H1 (cell line): ENCODE data around the gene TBPL2. TPM values are rescaled to one million over a fixed set of nuclear protein-coding genes. Genes with fewer than 3 reads are reported as not detected.

Experiments
- CTCF ChIA-PET: fragments of 300-600 bp; sonication (Branson Sonifier 250); formaldehyde crosslinking; loops from one replicate; lab custom pipeline; 2021; ENCODE audit not compliant: partially characterized antibody; lab: Charles Lee
- POLR2A ChIA-PET: fragments of 300-600 bp; sonication (Branson Sonifier 250); formaldehyde crosslinking; loops from one replicate; lab custom pipeline; 2021; ENCODE audit warnings: inconsistent platforms; ENCODE audit not compliant: partially characterized antibody; lab: Charles Lee
- DNase-seq, 2 experiments: peaks; one replicate each; pipeline versions ENCODE4 v3.0.0 to v3.0.0-alpha.2; 2010 to 2022; ENCODE audit warnings: low spot score in 2 of 2, low read depth in 1 of 2, mixed read lengths in 1 of 2
- FAIRE-seq: peaks from 2 replicates; lab custom pipeline; 2011; peaks lifted over from hg19 to GRCh38; lab: Jason Lieb, UNC
- H2AFZ ChIP-seq: 2 replicates; pipeline ENCODE4 v1.8.1; 2012; ENCODE audit warnings: low read length, inconsistent platforms
- H2AK5ac ChIP-seq: 2 replicates; pipeline ENCODE4 v1.6.1; 2013; ENCODE audit warnings: low read depth, low read length
- H2BK120ac ChIP-seq: replicated peaks from 2 replicates; pipeline ENCODE3; 2013; ENCODE audit warnings: low read depth, low read length, inconsistent platforms
- H2BK12ac ChIP-seq: 2 replicates; pipeline ENCODE4 v1.6.1; 2013; ENCODE audit warnings: low read depth, low read length
- H2BK15ac ChIP-seq: 2 replicates; pipeline ENCODE4 v1.6.1; 2013; ENCODE audit warnings: low read length
- H2BK20ac ChIP-seq: 2 replicates; pipeline ENCODE4 v1.6.1; 2013; ENCODE audit warnings: low read length
- H2BK5ac ChIP-seq: 2 replicates; pipeline ENCODE4 v1.6.1; 2013; ENCODE audit warnings: low read depth, low read length
- H3K14ac ChIP-seq: 2 replicates; pipeline ENCODE4 v1.6.1; 2013; ENCODE audit warnings: inconsistent platforms; ENCODE audit not compliant: insufficient read length
- H3K18ac ChIP-seq: 2 replicates; pipeline ENCODE4 v1.6.1; 2013; ENCODE audit warnings: low read length; ENCODE audit errors: extremely low read depth
- H3K23ac ChIP-seq: 2 replicates; pipeline ENCODE4 v1.6.1; 2013; ENCODE audit warnings: inconsistent platforms; ENCODE audit not compliant: insufficient read length
- H3K23me2 ChIP-seq: 2 replicates; pipeline ENCODE4 v1.6.1; 2013; ENCODE audit warnings: low read depth, low read length
- H3K27ac ChIP-seq: 2 replicates; pipeline ENCODE4 v1.6.1; 2011; ENCODE audit warnings: low read depth, low read length, inconsistent platforms
- H3K27me3 ChIP-seq, 4 experiments: replicated peaks in 1 of 4; 1 replicate in 1 of 4; 2 replicates in 3 of 4; pipeline versions ENCODE4 v1.6.1 to v1.8.1; 2011 to 2013; ENCODE audit warnings: low read length in 3 of 4, mild to moderate bottlenecking in 3 of 4, inconsistent platforms in 2 of 4, mixed read lengths in 2 of 4, moderate library complexity in 1 of 4; ENCODE audit not compliant: control insufficient read depth in 3 of 4, insufficient read depth in 3 of 4; ENCODE audit errors: extremely low read depth in 1 of 4
- H3K36me3 ChIP-seq, 4 experiments: 2 replicates each; pipeline versions ENCODE4 v1.6.1 to v1.8.1; 2011 to 2013; ENCODE audit warnings: mild to moderate bottlenecking in 4 of 4, low read length in 3 of 4, moderate library complexity in 2 of 4, control low read depth in 1 of 4, inconsistent platforms in 1 of 4; ENCODE audit not compliant: insufficient read depth in 4 of 4, control insufficient read depth in 2 of 4
- H3K4ac ChIP-seq: replicated peaks from 2 replicates; pipeline ENCODE3; 2013; ENCODE audit warnings: low read length, low read depth, mixed read lengths, inconsistent platforms; ENCODE audit not compliant: insufficient read length
- H3K4me1 ChIP-seq, 4 experiments: replicated peaks in 1 of 4; 1 replicate in 1 of 4; 2 replicates in 3 of 4; pipeline versions ENCODE4 v1.6.1 to v1.8.1; 2011 to 2013; ENCODE audit warnings: low read length in 3 of 4, inconsistent platforms in 2 of 4, mixed read lengths in 1 of 4; ENCODE audit not compliant: insufficient read depth in 4 of 4, control insufficient read depth in 3 of 4
- H3K4me2 ChIP-seq, 2 experiments: 2 replicates each; pipeline versions ENCODE4 v1.6.1 to v1.8.1; 2011 to 2013; ENCODE audit warnings: low read depth in 2 of 2, low read length in 2 of 2, control low read depth in 1 of 2, inconsistent platforms in 1 of 2, mild to moderate bottlenecking in 1 of 2; ENCODE audit not compliant: insufficient read depth in 1 of 2
- H3K4me3 ChIP-seq, 4 experiments: fragments of 200-600, 300-600 bp in 1 of 4; sonication (generic), shearing (Covaris generic), sonication (Bioruptor Twin) in 1 of 4; 2 replicates each; pipeline versions ENCODE4 v1.5.1 to v1.8.1; 2011 to 2016; ENCODE audit warnings: low read length in 4 of 4, low read depth in 3 of 4, control low read depth in 2 of 4, inconsistent platforms in 2 of 4, mild to moderate bottlenecking in 2 of 4, mixed read lengths in 1 of 4, moderate library complexity in 1 of 4; ENCODE audit not compliant: insufficient read depth in 2 of 4; ENCODE audit errors: extremely low read depth in 1 of 4
- H3K56ac ChIP-seq: replicated peaks from 2 replicates; pipeline ENCODE3; 2013; ENCODE audit warnings: low read depth, mild to moderate bottlenecking, mixed read lengths, low read length, inconsistent platforms; ENCODE audit not compliant: insufficient read length
- H3K79me1 ChIP-seq: 2 replicates; pipeline ENCODE4 v1.6.1; 2013; ENCODE audit warnings: low read depth, low read length, control low read depth
- H3K79me2 ChIP-seq, 2 experiments: 2 replicates each; pipeline versions ENCODE4 v1.6.1 to v1.8.1; 2012 to 2013; ENCODE audit warnings: low read length in 2 of 2, mild to moderate bottlenecking in 2 of 2, inconsistent platforms in 1 of 2; ENCODE audit not compliant: insufficient read depth in 2 of 2, control insufficient read depth in 1 of 2
- H3K9ac ChIP-seq, 4 experiments: replicated peaks in 1 of 4; 1 replicate in 1 of 4; 2 replicates in 3 of 4; pipeline versions ENCODE4 v1.6.1 to v1.8.1; 2011 to 2013; ENCODE audit warnings: low read depth in 3 of 4, low read length in 3 of 4, control low read depth in 2 of 4, mild to moderate bottlenecking in 2 of 4, moderate library complexity in 2 of 4, inconsistent platforms in 1 of 4; ENCODE audit errors: extremely low read depth in 1 of 4
- H3K9me3 ChIP-seq, 2 experiments: 2 replicates each; pipeline versions ENCODE4 v1.6.1 to v1.8.1; 2012 to 2013; ENCODE audit warnings: mild to moderate bottlenecking in 2 of 2, moderate library complexity in 2 of 2, control low read depth in 1 of 2, inconsistent platforms in 1 of 2, low read depth in 1 of 2, low read length in 1 of 2, mixed read lengths in 1 of 2; ENCODE audit not compliant: insufficient read depth in 2 of 2
- H4K20me1 ChIP-seq, 2 experiments: replicated peaks in 1 of 2; 2 replicates each; pipeline versions ENCODE3 to v1.8.1; 2011 to 2013; ENCODE audit warnings: inconsistent platforms in 2 of 2, low read length in 2 of 2, mild to moderate bottlenecking in 1 of 2; ENCODE audit not compliant: insufficient read depth in 2 of 2, control insufficient read depth in 1 of 2
- H4K5ac ChIP-seq: 2 replicates; pipeline ENCODE4 v1.6.1; 2013; ENCODE audit warnings: low read length, low read depth, mixed read lengths, inconsistent platforms; ENCODE audit not compliant: insufficient read length
- H4K8ac ChIP-seq: 2 replicates; pipeline ENCODE4 v1.8.0; 2013; ENCODE audit warnings: mild to moderate bottlenecking, moderate library complexity, low read length, inconsistent platforms; ENCODE audit not compliant: insufficient read depth; ENCODE audit errors: extremely low read depth
- H4K91ac ChIP-seq: replicated peaks from 2 replicates; pipeline ENCODE3; 2013; ENCODE audit warnings: low read length, mixed read lengths, inconsistent platforms; ENCODE audit not compliant: insufficient read length
- ATF3 ChIP-seq: IDR thresholded peaks from 2 replicates; pipeline ENCODE4 v1.6.1; 2011; ENCODE audit warnings: low read depth, mild to moderate bottlenecking, low read length; ENCODE audit not compliant: insufficient read depth
- CBX5 ChIP-seq: fragments of 300-800, 300-1000 bp; sonication (generic); IDR thresholded peaks from 2 replicates; pipeline ENCODE4 v1.7.1; 2016; ENCODE audit warnings: antibody characterized with exemption, low read length, low read depth
- NRF1 ChIP-seq: IDR thresholded peaks from 2 replicates; pipeline ENCODE4 v1.6.1; 2011; ENCODE audit warnings: mild to moderate bottlenecking, low read depth, low read length, improper control_type of control experiment
- PHF8 ChIP-seq: fragments of 200-600 bp; sonication (generic); conservative IDR thresholded peaks from 2 replicates; pipeline ENCODE4 v1.7.1; 2012; ENCODE audit warnings: low read depth, mild to moderate bottlenecking, inconsistent platforms, low read length, moderate library complexity
- RFX5 ChIP-seq: IDR thresholded peaks from 2 replicates; pipeline ENCODE4 v1.6.1; 2011; ENCODE audit warnings: low read depth, low read length, improper control_type of control experiment, borderline replicate concordance
- SAP30 ChIP-seq: fragments of 300-600 bp; sonication (generic); IDR thresholded peaks from 2 replicates; pipeline ENCODE4 v1.7.1; 2012; ENCODE audit warnings: low read length, moderate library complexity, mild to moderate bottlenecking, inconsistent platforms; ENCODE audit not compliant: insufficient read depth, insufficient replicate concordance
- SIRT6 ChIP-seq: IDR thresholded peaks from one replicate; pipeline ENCODE4 v1.7.1; 2012; ENCODE audit warnings: low read length, inconsistent platforms
- SP1 ChIP-seq: IDR thresholded peaks from 2 replicates; pipeline ENCODE4 v1.6.1; 2011; ENCODE audit warnings: low read depth, low read length
- SP2 ChIP-seq: IDR thresholded peaks from 2 replicates; pipeline ENCODE4 v1.6.1; 2012; ENCODE audit warnings: mild to moderate bottlenecking, low read length, inconsistent platforms
- SRF ChIP-seq: IDR thresholded peaks from 2 replicates; pipeline ENCODE4 v1.6.1; 2011; ENCODE audit warnings: mild to moderate bottlenecking, low read depth, low read length, moderate library complexity
- WGBS, 2 experiments: shearing (Covaris generic) in 1 of 2; methylation state at CpG; one replicate each; pipeline versions ENCODE4 v1.1.6 to v1.1.7; 2013 to 2015; ENCODE audit warnings: low lambda C conversion rate in 2 of 2, mixed read lengths in 2 of 2, inconsistent platforms in 1 of 2, low coverage in 1 of 2, missing lambda C conversion rate in 1 of 2; ENCODE audit not compliant: insufficient replicate concordance in 2 of 2, insufficient coverage in 1 of 2, insufficient read length in 1 of 2; ENCODE audit errors: extremely low coverage in 1 of 2, missing lambda C conversion rate in 1 of 2; 5-methylcytosine and 5-hydroxymethylcytosine counted together
- polyA plus RNA-seq, 7 experiments: library from polyadenylated mRNA; depleted of rRNA in 3 of 7; stranded (reverse) in 5 of 7; unstranded in 2 of 7; fragments of >200 nt in 5 of 7; fragments of 200-250 nt in 2 of 7; gene quantifications; 1 replicate in 5 of 7; 2 replicates in 1 of 7; 4 replicates in 1 of 7; pipeline versions ENCODE4 v1.2.1 to v1.2.3, GENCODE V29; 2011 to 2013; ENCODE audit warnings: missing spikeins in 2 of 7, mixed read lengths in 2 of 7
- total RNA-seq: library from RNA; stranded (reverse); fragmentation: NEBNext Ultra II Directional; extraction: Animal tissue kit (Norgen Biotek cat#: 25700); gene quantifications from 2 replicates; pipeline ENCODE4 v1.2.1, GENCODE V29; 2021

The TBPL2 gene
- total and polyA plus RNA-seq, 2 of the 8 experiments (the other 6 are each of a cell fraction or from before 2014, with no cell fraction given): 0.03 TPM; not detected in 1

- DNase-seq (no peak), FAIRE-seq (no peak)
- no peaks in the 10 kb centered on the region for H3K36me3 ChIP-seq
- ChIA-PET POLR2A (no interaction called here), CTCF (no interaction called here)
- no peak overlapping the region for H2BK120ac ChIP-seq
- H3K9me3 ChIP-seq: no peaks in the 10 kb centered on the region
- no peaks in the 10 kb centered on the region for H4K20me1 ChIP-seq
- H3K23ac ChIP-seq: no peak overlapping the region
- no peak overlapping the region for H4K5ac ChIP-seq
- H2AK5ac ChIP-seq: no peak overlapping the region
- no peak overlapping the region for H4K91ac ChIP-seq
- H4K8ac ChIP-seq: no peak overlapping the region
- peak overlapping the region; percentile 36 for H2AFZ ChIP-seq
- peaks cover 8% of the 10 kb centered on the region; the same call in 1 of the 2 replicates for H3K23me2 ChIP-seq
- H3K27ac ChIP-seq: no peak overlapping the region
- H3K4me2 ChIP-seq: peak overlapping the region in 1 of 2 experiments; percentile 66; a peak in 1 of 4 replicates
- no peaks in the 10 kb centered on the region; a peak in 1 of 7 replicates for H3K4me1 ChIP-seq
- H2BK12ac ChIP-seq: no peak overlapping the region
- WGBS, 2 experiments: 90% methylated on average over 5 of the region's 5 CpGs; no CpG with 5 or more reads in 1 of the 2 experiments
- H3K4me3 ChIP-seq: no peak overlapping the region
- H3K56ac ChIP-seq: no peak overlapping the region
- H2BK20ac ChIP-seq: no peak overlapping the region
- no peak overlapping the region for H3K9ac ChIP-seq
- H3K4ac ChIP-seq: no peak overlapping the region
- no peak overlapping the region for H2BK5ac ChIP-seq
- H3K18ac ChIP-seq: no peak overlapping the region
- TF ChIP-seq PHF8: no peak
- no peak for TF ChIP-seq SP2
- TF ChIP-seq SP1: no peak
- no peak for TF ChIP-seq NRF1
- TF ChIP-seq SIRT6: no peak
- TF ChIP-seq CBX5: no peak
- TF ChIP-seq SAP30: no peak
- TF ChIP-seq SRF: no peak
- TF ChIP-seq ATF3: no peak
- TF ChIP-seq RFX5: no peak
- no peaks in the 10 kb centered on the region for H3K79me1 ChIP-seq
- H3K79me2 ChIP-seq: peaks cover 4 to 39% of the 10 kb centered on the region in 2 experiments; a peak in 3 of 4 replicates
- no peak overlapping the region for H2BK15ac ChIP-seq
- no peak overlapping the region for H3K14ac ChIP-seq
- H3K27me3 ChIP-seq: no peaks in the 10 kb centered on the region
These were observed 27.7 kb downstream of the TBPL2 start for GRCh38 chr14:55412676-55413075.
